AG08396 (cell line): ENCODE data around the gene C5orf15.

Source experiments
- DNase-seq: peaks from one replicate; pipeline ENCODE4 v3.0.0; 2012; ENCODE audit warnings: low spot score, mixed read lengths

C5orf15 gene

GRCh38 chr5:133924221-133924920, 44.1 kb downstream of the C5orf15 start:
- no peak for DNase-seq

- DNase-seq, result no peak
Observed at GRCh38 chr5:133921979-133922378, 46.4 kb downstream of the C5orf15 start.

DNA sequence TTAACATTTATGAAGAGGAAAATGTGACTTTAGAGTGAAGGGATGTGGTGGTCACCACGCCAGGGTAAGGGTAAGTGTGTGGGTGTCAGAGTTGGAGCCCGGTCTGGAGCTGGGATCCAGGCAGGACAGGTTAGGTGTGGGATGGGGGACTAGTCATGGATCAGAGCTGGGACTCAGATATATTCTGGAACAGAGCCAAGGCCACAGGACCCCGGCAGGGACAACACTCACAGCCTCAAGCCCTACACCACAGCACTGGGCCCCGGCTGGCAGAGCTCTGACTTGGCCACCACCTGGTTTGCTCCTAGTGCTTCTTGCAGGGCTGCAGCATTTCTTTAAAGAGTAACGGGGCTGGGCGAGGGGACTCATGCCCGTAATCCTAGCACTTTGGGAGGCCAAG, 47.4 kb downstream of the C5orf15 start:
- no peak for DNase-seq

DNA sequence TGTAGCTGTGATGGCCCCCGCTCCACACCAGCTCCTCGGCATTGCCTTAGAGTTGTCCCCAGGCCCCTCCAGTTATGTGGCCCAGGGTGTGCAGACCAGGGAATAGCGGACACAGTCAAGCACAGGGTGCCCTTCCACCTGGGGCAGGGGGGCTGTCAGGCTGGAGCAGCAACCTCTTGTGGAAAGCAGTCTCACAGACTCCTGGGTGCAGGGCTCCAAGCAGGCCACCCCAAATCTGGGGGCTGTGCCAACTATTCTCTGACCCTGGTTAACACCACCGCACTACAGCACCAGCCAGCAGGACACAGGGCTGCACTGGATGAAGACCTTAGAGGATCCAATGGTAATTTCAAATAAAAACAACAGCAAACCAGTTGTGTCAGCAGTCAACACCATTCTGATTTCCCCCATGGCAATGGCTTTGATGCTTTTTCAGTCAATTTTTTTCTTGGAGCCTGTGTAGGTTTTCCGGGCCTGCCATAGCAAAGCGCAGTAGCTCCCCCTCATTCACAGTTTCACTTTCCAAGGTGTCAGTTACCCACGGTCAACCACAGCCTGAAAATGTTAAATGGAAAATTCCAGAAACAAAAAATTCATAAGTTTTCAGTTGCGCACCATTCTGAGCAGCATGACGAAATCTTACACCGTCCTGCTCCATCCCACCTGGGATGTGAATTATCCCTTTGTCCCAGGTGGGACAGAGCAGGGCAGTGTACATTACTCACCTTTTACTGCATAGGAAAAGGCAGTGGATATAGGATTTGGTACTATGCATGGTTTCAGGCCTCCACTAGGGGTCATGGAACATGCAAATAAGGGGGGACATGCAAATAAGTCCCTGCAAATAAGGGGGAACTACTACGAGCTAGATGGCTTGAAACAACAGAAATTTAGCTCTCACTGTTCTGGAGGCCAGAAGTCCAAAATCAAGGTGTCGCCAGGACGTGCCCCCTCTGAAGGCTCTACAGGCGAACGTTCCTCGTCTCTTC, 49.0 kb downstream of the C5orf15 start:
- no peak for DNase-seq

DNA sequence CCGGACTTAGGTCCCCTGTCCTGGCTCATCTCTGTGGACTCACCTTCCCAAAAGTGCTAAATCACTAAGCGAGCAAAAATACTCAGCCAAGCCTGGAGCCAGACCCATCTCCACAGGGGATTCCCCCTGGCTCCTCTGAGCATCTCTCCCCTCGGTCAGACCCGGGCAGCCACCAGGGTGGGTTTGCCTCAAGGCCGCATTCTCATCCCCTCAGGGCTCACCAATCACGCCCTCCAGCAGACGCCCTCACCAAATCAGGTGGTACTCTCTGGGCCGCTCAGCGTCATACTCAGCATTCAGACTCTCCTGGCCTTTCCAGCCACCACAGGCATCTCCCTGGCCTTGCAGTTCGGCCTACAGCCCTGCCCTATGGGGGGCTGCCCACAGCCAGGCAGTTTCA, 49.7 kb downstream of the C5orf15 start:
- no peak for DNase-seq

- no peak for DNase-seq
Observed at GRCh38 chr5:133918316-133918715, 50.1 kb downstream of the C5orf15 start.

- no peak for DNase-seq
Observed at GRCh38 chr5:133917785-133918184, 50.6 kb downstream of the C5orf15 start.

- no peak for DNase-seq
Observed at GRCh38 chr5:133916914-133917313, 51.5 kb downstream of the C5orf15 start.

DNA sequence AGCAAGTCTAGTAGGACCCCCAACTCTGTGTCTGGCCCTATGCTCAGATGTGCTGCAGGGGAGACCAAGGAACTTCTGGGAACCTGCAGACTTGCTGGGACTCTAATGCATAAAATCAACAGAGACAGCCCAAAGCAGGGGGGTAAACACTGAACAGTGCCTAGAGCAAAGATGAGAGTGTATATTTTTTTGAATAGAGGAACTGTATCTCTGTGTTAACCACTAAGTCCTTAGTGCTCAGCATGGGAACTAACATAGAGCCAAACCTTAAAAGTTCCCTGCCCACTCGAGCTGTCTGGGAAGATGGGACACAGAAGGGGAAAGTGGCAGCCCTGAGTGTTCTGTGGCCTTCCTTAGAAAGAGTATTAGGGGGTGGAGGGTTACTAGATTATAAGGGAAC, 51.9 kb downstream of the C5orf15 start:
- no peak for DNase-seq

GRCh38 chr5:133914434-133914833, 54.0 kb downstream of the C5orf15 start:
- no peak for DNase-seq

GRCh38 chr5:133913413-133914155, 54.8 kb downstream of the C5orf15 start:
- no peak for DNase-seq

GRCh38 chr5:133912951-133913350, 55.5 kb downstream of the C5orf15 start:
- no peak for DNase-seq

GRCh38 chr5:133910571-133910970, 57.9 kb downstream of the C5orf15 start:
- no peak for DNase-seq

- no peak for DNase-seq
Observed at GRCh38 chr5:133909603-133910002, 58.8 kb downstream of the C5orf15 start.

- no peak for DNase-seq
Observed at GRCh38 chr5:133907075-133907474, 61.4 kb downstream of the C5orf15 start.

- no peak for DNase-seq
Observed at GRCh38 chr5:133906303-133906702, 62.1 kb downstream of the C5orf15 start.
